ENCODE data around the gene VPS13C.

The VPS13C gene

DNA sequence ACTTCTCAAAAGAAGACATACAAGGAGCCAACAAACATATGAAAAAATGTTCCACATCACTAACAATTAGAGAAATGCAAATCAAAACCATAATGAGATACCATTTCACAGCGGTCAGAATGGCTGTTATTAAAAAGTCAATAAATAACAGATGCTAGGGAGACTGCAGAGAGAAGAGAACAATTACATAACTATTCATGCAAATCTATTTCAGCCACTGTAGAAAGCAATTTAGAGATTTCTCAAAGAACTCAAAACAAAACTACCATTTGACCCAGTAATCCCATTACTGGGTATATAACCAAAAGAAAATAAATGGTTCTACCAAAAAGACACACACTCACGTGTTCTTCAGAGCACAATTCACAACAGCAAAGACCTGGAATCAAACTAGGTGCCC is 116.3 kb downstream of the VPS13C start:
- FAIRE-seq (no peak), DNase-seq (ENCODE audit: insufficient read length, low spot score) (no peak)
- TF ChIP-seq, protein P1, sequence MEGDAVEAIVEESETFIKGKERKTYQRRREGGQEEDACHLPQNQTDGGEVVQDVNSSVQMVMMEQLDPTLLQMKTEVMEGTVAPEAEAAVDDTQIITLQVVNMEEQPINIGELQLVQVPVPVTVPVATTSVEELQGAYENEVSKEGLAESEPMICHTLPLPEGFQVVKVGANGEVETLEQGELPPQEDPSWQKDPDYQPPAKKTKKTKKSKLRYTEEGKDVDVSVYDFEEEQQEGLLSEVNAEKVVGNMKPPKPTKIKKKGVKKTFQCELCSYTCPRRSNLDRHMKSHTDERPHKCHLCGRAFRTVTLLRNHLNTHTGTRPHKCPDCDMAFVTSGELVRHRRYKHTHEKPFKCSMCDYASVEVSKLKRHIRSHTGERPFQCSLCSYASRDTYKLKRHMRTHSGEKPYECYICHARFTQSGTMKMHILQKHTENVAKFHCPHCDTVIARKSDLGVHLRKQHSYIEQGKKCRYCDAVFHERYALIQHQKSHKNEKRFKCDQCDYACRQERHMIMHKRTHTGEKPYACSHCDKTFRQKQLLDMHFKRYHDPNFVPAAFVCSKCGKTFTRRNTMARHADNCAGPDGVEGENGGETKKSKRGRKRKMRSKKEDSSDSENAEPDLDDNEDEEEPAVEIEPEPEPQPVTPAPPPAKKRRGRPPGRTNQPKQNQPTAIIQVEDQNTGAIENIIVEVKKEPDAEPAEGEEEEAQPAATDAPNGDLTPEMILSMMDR (IDR thresholded peaks at IDR 0.05; ENCODE audit: insufficient read depth, missing control alignments) = no peak

DNA sequence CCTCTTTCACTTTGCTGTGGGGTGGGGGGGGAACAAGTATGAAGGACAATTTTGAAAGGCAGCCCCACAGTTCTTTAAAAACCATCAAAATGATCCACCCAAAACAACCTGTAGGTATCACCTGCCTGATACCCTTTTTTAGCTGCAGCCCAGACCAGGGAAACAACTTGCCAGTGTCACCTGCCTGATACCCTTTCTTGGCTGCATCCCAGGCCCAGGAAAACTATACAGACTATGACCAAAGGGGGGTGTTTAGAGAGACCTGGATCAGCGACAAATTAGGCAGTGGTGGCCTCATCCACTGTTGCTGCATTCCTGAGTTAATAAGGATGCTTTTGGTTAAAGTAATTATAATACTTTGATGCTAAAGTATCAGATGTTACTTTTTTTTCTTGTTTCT is 122.0 kb downstream of the VPS13C start:
- FAIRE-seq (no peak), DNase-seq (ENCODE audit: insufficient read length, low spot score) (no peak)
- TF ChIP-seq, protein P1 (IDR thresholded peaks at IDR 0.05; ENCODE audit: insufficient read depth, missing control alignments) = no peak

DNA sequence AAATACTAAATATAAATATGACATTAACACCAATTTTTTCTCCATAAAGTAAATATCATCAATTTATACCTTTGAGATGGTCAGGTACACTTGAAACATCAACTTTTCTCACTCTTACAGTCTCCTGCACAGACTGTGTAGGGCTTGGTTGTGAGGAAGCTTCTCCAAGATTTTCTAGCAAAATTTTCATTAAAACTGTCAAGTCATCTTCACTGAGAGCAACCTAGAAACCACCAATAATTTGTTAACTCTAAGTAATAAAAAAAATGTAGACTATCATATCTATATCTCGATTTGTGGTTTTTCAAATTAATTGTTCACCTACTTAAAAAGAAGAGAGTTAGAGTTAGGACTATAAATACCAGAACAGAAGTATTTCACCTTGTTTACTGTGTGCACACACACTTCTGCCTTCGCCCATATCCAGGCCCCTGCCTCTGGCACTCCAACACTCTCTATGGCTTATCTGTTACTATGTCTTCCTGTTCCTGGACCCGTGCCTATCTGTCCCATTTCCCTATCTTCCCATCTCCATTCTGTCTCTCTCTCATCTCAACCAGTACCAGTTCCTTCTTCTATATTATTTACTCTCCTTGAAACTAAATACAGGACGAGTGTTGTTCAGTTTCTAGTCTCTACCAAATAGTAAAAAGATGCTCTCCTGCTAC is 123.6 kb downstream of the VPS13C start:
- FAIRE-seq = no peak

DNA sequence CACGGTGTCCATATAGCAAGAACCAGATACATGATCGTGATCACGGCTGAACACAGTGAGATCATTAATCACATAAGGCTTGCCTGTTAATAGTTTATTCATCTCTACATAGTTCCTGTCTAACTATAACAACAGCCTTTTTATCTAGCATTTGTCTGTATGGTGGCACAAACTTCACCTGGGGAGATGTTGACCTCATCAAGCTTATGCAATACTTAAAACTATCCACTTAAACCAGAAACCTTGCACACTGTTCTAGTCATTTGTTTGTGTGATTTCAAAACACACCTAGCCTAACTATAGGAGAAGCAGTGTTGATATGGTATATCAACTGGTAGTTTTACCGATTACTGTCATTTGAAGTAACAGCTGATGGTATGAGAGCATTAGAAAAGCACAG is 124.8 kb downstream of the VPS13C start:
- no peak for FAIRE-seq
- no peak for DNase-seq (ENCODE audit: insufficient read length, low spot score)

More for the DNA sequence above, 123.6 kb downstream of the VPS13C start:
- DNase-seq (ENCODE audit: insufficient read length, low spot score) = no peak
- TF ChIP-seq, protein P1 (IDR thresholded peaks at IDR 0.05; ENCODE audit: insufficient read depth, missing control alignments) = no peak

DNA sequence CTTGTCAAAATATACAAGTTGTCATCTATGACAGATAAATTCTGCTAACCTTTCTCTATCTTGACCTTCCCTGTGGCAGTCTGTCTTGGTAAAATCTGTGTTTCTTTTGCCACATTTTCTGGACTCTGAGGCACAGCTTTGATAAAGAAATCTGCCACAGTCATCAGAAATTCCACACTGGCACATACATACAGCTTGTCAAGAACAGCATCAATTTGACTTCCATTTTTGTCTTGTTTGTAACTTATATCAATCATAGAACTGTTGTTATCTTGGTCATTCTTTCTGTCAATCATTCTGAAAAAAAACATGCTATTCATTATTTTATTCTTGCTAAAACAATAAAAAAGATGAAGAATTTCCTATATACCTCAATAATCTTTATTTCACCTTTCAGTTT is 130.8 kb downstream of the VPS13C start:
- TF ChIP-seq, protein P1 (IDR thresholded peaks at IDR 0.05; ENCODE audit: insufficient read depth, missing control alignments) = no peak
- DNase-seq (ENCODE audit: insufficient read length, low spot score) (no peak), FAIRE-seq (no peak)

More for the DNA sequence above, 124.8 kb downstream of the VPS13C start:
- TF ChIP-seq, protein P1 (IDR thresholded peaks at IDR 0.05; ENCODE audit: insufficient read depth, missing control alignments) = no peak

DNA sequence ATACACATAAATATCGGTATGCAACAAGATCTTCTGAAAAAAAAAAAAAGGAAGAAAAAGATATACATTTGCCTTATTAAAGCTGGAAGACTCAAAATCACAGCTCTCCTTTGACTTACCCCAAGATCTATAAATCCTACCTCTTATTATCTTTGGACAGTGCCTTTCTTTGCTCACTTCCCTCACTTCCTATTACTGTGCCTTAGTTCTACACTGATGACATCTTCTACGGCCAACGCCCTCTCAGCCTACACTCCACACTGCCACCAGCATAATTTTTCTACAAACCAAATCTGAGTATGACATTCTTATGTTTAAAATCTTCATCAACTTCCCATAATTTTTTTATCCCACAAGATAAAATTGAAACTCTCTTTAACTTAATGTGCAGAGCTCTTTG is 137.1 kb downstream of the VPS13C start:
- DNase-seq (ENCODE audit: insufficient read length, low spot score) (no peak), FAIRE-seq (no peak)
- TF ChIP-seq, protein P1 (IDR thresholded peaks at IDR 0.05; ENCODE audit: insufficient read depth, missing control alignments) = no peak

DNA sequence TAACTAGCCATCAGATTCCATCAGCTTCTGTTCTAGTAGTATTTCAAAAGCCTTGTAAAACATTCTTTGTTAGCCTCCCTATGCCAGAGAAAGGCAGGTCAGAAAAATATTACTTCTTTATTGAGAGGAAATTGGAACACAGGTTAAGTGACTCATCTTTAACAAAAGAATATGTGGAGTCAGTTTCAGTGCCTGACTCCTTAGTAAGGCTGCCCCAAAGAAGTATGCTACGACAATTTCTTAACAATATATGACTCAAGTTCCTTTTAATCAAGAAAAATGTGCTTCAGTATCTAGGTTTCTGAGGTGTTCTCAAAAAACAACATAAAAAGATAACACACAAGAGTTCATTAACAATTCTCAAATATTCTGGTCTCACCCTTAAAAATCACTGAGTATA is 139.2 kb downstream of the VPS13C start:
- DNase-seq (ENCODE audit: insufficient read length, low spot score) = no peak
- TF ChIP-seq, protein P1 (IDR thresholded peaks at IDR 0.05; ENCODE audit: insufficient read depth, missing control alignments) = no peak
- no peak for FAIRE-seq
